IMR-90 (cell line): ENCODE results near the gene AFG1L. TPM values are rescaled to one million over a fixed set of nuclear protein-coding genes. Genes with fewer than 3 reads are reported as not detected.

Experiments
- ATAC-seq: fragments of 200-7000 bp; cut with Tn5 transposase; 2 replicates; pipeline ENCODE4 v1.9.1; 2020; ENCODE audit warnings: low read depth, mild to moderate bottlenecking, moderate library complexity
- BruUV-seq: library from RNA; stranded (reverse); fragments of 400-500 nt; replicated peaks from 2 replicates; lab custom pipeline; 2021; lab: Mats Ljungman, UMichigan
- CTCF ChIA-PET: fragments of 300-600 bp; formaldehyde crosslinking; extraction: SDS; loops from one replicate; lab custom pipeline; 2021; ENCODE audit warnings: antibody characterized with exemption; lab: Yijun Ruan, JAX
- POLR2A ChIA-PET: fragments of 300-600 bp; sonication (Branson Sonifier 250); formaldehyde crosslinking; loops from one replicate; lab custom pipeline; 2022; ENCODE audit warnings: antibody characterized with exemption; ENCODE audit not compliant: unreplicated experiment; lab: Charles Lee
- DNase-seq: peaks from one replicate; pipeline ENCODE4 v3.0.0; 2013
- H2AFZ ChIP-seq: replicated peaks from 2 replicates; pipeline ENCODE3; 2013; ENCODE audit warnings: low read length, mild to moderate bottlenecking; ENCODE audit not compliant: poor library complexity
- H2AK5ac ChIP-seq: 2 replicates; pipeline ENCODE4 v1.6.1; 2013; ENCODE audit warnings: low read depth, low read length, inconsistent platforms
- H2AK9ac ChIP-seq: replicated peaks from 2 replicates; pipeline ENCODE3; 2013; ENCODE audit warnings: mild to moderate bottlenecking, low read depth, low read length, moderate library complexity; ENCODE audit not compliant: poor library complexity
- H2BK120ac ChIP-seq: 2 replicates; pipeline ENCODE4 v1.6.1; 2013; ENCODE audit warnings: low read depth, low read length, inconsistent platforms
- H2BK15ac ChIP-seq: 3 replicates; pipeline ENCODE4 v1.6.1; 2013; ENCODE audit warnings: low read depth, low read length, inconsistent platforms
- H2BK20ac ChIP-seq: 2 replicates; pipeline ENCODE4 v1.6.1; 2013; ENCODE audit warnings: low read depth, mild to moderate bottlenecking, inconsistent platforms, low read length, moderate library complexity
- H2BK5ac ChIP-seq: 2 replicates; pipeline ENCODE4 v1.6.1; 2013; ENCODE audit warnings: mild to moderate bottlenecking, low read depth, low read length, inconsistent platforms; ENCODE audit not compliant: poor library complexity, severe bottlenecking
- H3K14ac ChIP-seq: replicated peaks from 2 replicates; pipeline ENCODE4 v1.6.1; 2013; ENCODE audit warnings: low read depth, low read length, inconsistent platforms
- H3K18ac ChIP-seq: 2 replicates; pipeline ENCODE4 v1.6.1; 2013; ENCODE audit warnings: low read depth, low read length, control low read depth
- H3K23ac ChIP-seq: 2 replicates; pipeline ENCODE4 v1.6.1; 2013; ENCODE audit warnings: low read depth, low read length, inconsistent platforms
- H3K27ac ChIP-seq: 2 replicates; pipeline ENCODE4 v1.5.1; 2013; ENCODE audit warnings: mild to moderate bottlenecking, control low read depth, low read length; ENCODE audit not compliant: insufficient read depth
- H3K27me3 ChIP-seq: 2 replicates; pipeline ENCODE4 v1.6.1; 2013; ENCODE audit warnings: low read length; ENCODE audit not compliant: control insufficient read depth, insufficient read depth
- H3K36me3 ChIP-seq: 2 replicates; pipeline ENCODE4 v1.6.1; 2013; ENCODE audit warnings: low read length, mixed read lengths; ENCODE audit not compliant: control insufficient read depth, insufficient read depth
- H3K4ac ChIP-seq: 2 replicates; pipeline ENCODE4 v1.6.1; 2013; ENCODE audit warnings: low read depth, low read length, inconsistent platforms
- H3K4me1 ChIP-seq: 2 replicates; pipeline ENCODE4 v1.6.1; 2013; ENCODE audit warnings: low read length, mixed read lengths; ENCODE audit not compliant: control insufficient read depth, insufficient read depth
- H3K4me2 ChIP-seq: 2 replicates; pipeline ENCODE4 v1.6.1; 2013; ENCODE audit warnings: low read depth, mild to moderate bottlenecking, control low read depth, low read length, moderate library complexity
- H3K4me3 ChIP-seq: 2 replicates; pipeline ENCODE4 v1.5.1; 2013; ENCODE audit warnings: low read depth, mild to moderate bottlenecking, control low read depth, low read length, moderate library complexity; ENCODE audit not compliant: insufficient read depth
- H3K56ac ChIP-seq: 2 replicates; pipeline ENCODE4 v1.6.1; 2013; ENCODE audit warnings: low read length, inconsistent platforms; ENCODE audit not compliant: insufficient read depth; ENCODE audit errors: extremely low read depth
- H3K79me1 ChIP-seq, 2 experiments: 2 replicates each; pipeline ENCODE4 v1.6.1; 2013; ENCODE audit warnings: low read length in 2 of 2, inconsistent platforms in 1 of 2, low read depth in 1 of 2
- H3K9ac ChIP-seq: 2 replicates; pipeline ENCODE4 v1.6.1; 2013; ENCODE audit warnings: low read depth, low read length, control low read depth
- H3K9me1 ChIP-seq: 2 replicates; pipeline ENCODE4 v1.6.1; 2013; ENCODE audit warnings: low read length, inconsistent platforms; ENCODE audit not compliant: insufficient read depth
- H3K9me3 ChIP-seq: 2 replicates; pipeline ENCODE4 v1.6.1; 2013; ENCODE audit warnings: low read length; ENCODE audit not compliant: control insufficient read depth, insufficient read depth
- H4K20me1 ChIP-seq: 2 replicates; pipeline ENCODE4 v1.6.1; 2013; ENCODE audit warnings: low read length, inconsistent platforms; ENCODE audit not compliant: insufficient read depth
- H4K5ac ChIP-seq: 2 replicates; pipeline ENCODE4 v1.6.1; 2013; ENCODE audit warnings: mild to moderate bottlenecking, low read depth, low read length, control low read depth
- H4K8ac ChIP-seq, 2 experiments: 2 replicates each; pipeline ENCODE4 v1.6.1; 2013; ENCODE audit warnings: low read depth in 2 of 2, low read length in 2 of 2, control low read depth in 1 of 2, inconsistent platforms in 1 of 2
- H4K91ac ChIP-seq: 2 replicates; pipeline ENCODE4 v1.6.1; 2013; ENCODE audit warnings: low read depth, low read length, inconsistent platforms; ENCODE audit not compliant: insufficient read depth
- CEBPB ChIP-seq: IDR thresholded peaks from 2 replicates; pipeline ENCODE4 v1.6.1; 2012; ENCODE audit warnings: low read depth, low read length, improper control_type of control experiment
- FOS ChIP-seq: fragments of 150-350 bp; IDR thresholded peaks from 2 replicates; pipeline ENCODE4 v1.6.1; 2016; ENCODE audit warnings: low read depth, low read length
- MAFK ChIP-seq: IDR thresholded peaks from 2 replicates; pipeline ENCODE4 v1.6.1; 2012; ENCODE audit warnings: low read depth, low read length, improper control_type of control experiment
- NFE2L2 ChIP-seq: fragments of 150-350 bp; IDR thresholded peaks from 2 replicates; pipeline ENCODE4 v1.6.1; 2016; ENCODE audit warnings: low read depth, mild to moderate bottlenecking, low read length
- POLR2A ChIP-seq: IDR thresholded peaks from 2 replicates; pipeline ENCODE4 v1.6.1; 2012; ENCODE audit warnings: mild to moderate bottlenecking, low read depth, low read length
- RCOR1 ChIP-seq: IDR thresholded peaks from 2 replicates; pipeline ENCODE4 v1.6.1; 2012; ENCODE audit warnings: mild to moderate bottlenecking, low read length, improper control_type of control experiment; ENCODE audit not compliant: insufficient replicate concordance
- WGBS, 2 experiments: methylation state at CpG; one replicate each; pipeline versions ENCODE4 v1.1.5 to v1.1.7; 2013; ENCODE audit warnings: missing lambda C conversion rate in 2 of 2; ENCODE audit not compliant: insufficient read length in 1 of 2; ENCODE audit errors: extremely low coverage in 2 of 2; 5-methylcytosine and 5-hydroxymethylcytosine counted together
- dilution Hi-C: fragments of 300-500 bp; cut with HindIII; formaldehyde crosslinking; loops from one replicate; pipeline ENCODE4 v1.14.3; 2018; ENCODE audit warnings: low sequenced_read_pairs; ENCODE audit not compliant: unreplicated experiment
- in situ Hi-C: fragments of 300-500 bp; cut with MboI; formaldehyde crosslinking; loops from 3 replicates; pipeline ENCODE4 v1.14.3; 2019; ENCODE audit warnings: low sequenced_read_pairs, inconsistent platforms, mixed read lengths
- intact Hi-C: fragments of 100-400 bp; cut with micrococcal nuclease; formaldehyde crosslinking; loops from 2 replicates; pipeline ENCODE4 v1.10.0; 2022
- polyA plus RNA-seq, 3 experiments: library from polyadenylated mRNA; depleted of rRNA; stranded (reverse); fragments of >200 nt; gene quantifications; 2 replicates each; pipeline ENCODE4 v1.2.3, GENCODE V29; 2012; ENCODE audit warnings: low replicate concordance in 1 of 3
- total RNA-seq: library from RNA; depleted of rRNA; stranded (reverse); fragments of >200 nt; gene quantifications from 2 replicates; pipeline ENCODE4 v1.2.3, GENCODE V29; 2012

The AFG1L gene
- total and polyA plus RNA-seq, 2 of the 4 experiments (the other 2 are of a cell fraction): 1.0 to 2.0 TPM

- peak overlapping the region; percentile 90 for H3K18ac ChIP-seq
- BruUV-seq: no TSS peak
- dilution Hi-C loops: no loop called here
- H2BK20ac ChIP-seq: peak overlapping the region; percentile 85; the same call in 1 of the 2 replicates
- peak overlapping the region; percentile 42; the same call in 1 of the 2 replicates for H4K5ac ChIP-seq
- H3K23ac ChIP-seq: peak overlapping the region; percentile 88
- no peak overlapping the region for H2AK9ac ChIP-seq
- TF ChIP-seq NFE2L2 (no peak), CEBPB (no peak), RCOR1 (no peak), POLR2A (no peak), FOS (no peak), MAFK (no peak)
- peak overlapping the region; percentile 4 for H4K91ac ChIP-seq
- peaks cover 17% of the 10 kb centered on the region for H3K9me1 ChIP-seq
- H3K4me2 ChIP-seq: peak overlapping the region; percentile 94
- in situ Hi-C loops: no loop called here
- H4K20me1 ChIP-seq: peaks cover 61% of the 10 kb centered on the region
- peak overlapping the region; percentile 46; the same call in 2 of the 3 replicates for H2BK15ac ChIP-seq
- no peaks in the 10 kb centered on the region for H3K27me3 ChIP-seq
- H2AFZ ChIP-seq: no peak overlapping the region
- peaks cover 22% of the 10 kb centered on the region for H3K36me3 ChIP-seq
- no peak for DNase-seq
- H3K4ac ChIP-seq: peak overlapping the region; percentile 85
- peak overlapping the region; percentile 45 for H3K56ac ChIP-seq
- H3K4me1 ChIP-seq: peaks cover 14% of the 10 kb centered on the region
- H3K9me3 ChIP-seq: no peaks in the 10 kb centered on the region
- peak overlapping the region; percentile 2 to 35; a peak in 2 of 4 replicates for H4K8ac ChIP-seq
- peak overlapping the region; percentile 74; the same call in 1 of the 2 replicates for H3K27ac ChIP-seq
- POLR2A ChIA-PET: no interaction called here
- peak overlapping the region; percentile 67 for H3K9ac ChIP-seq
- no CpG with 5 or more reads among the region's 4 CpGs for WGBS, 2 experiments
- peak overlapping the region; percentile 47 for H3K14ac ChIP-seq
- H2BK5ac ChIP-seq: peak overlapping the region; percentile 85
- H3K79me1 ChIP-seq: peaks cover 10 to 55% of the 10 kb centered on the region in 2 experiments; a peak in 3 of 4 replicates
- intact Hi-C loops: loop anchor here (2.0 kb wide), 1 partner anchor 86 kb away; no protein-coding TSS in a partner anchor
- ATAC-seq: no peak
- H3K4me3 ChIP-seq: no peak overlapping the region
- H2AK5ac ChIP-seq: peak overlapping the region; percentile 56
- CTCF ChIA-PET: no interaction called here
- H2BK120ac ChIP-seq: peak overlapping the region; percentile 87
Observed at GRCh38 chr6:108565091-108565766, 270.4 kb downstream of the AFG1L start.
